H1 (cell line): ENCODE measurements around the gene TAMALIN. TPM values are rescaled to one million over a fixed set of nuclear protein-coding genes. Genes with fewer than 3 reads are reported as not detected.

ENCODE experiments used
- CTCF ChIA-PET: fragments of 300-600 bp; sonication (Branson Sonifier 250); formaldehyde crosslinking; loops from one replicate; lab custom pipeline; 2021; ENCODE audit not compliant: partially characterized antibody; lab: Charles Lee
- POLR2A ChIA-PET: fragments of 300-600 bp; sonication (Branson Sonifier 250); formaldehyde crosslinking; loops from one replicate; lab custom pipeline; 2021; ENCODE audit warnings: inconsistent platforms; ENCODE audit not compliant: partially characterized antibody; lab: Charles Lee
- DNase-seq, 2 experiments: peaks; one replicate each; pipeline versions ENCODE4 v3.0.0 to v3.0.0-alpha.2; 2010 to 2022; ENCODE audit warnings: low spot score in 2 of 2, low read depth in 1 of 2, mixed read lengths in 1 of 2
- FAIRE-seq: peaks from 2 replicates; lab custom pipeline; 2011; peaks lifted over from hg19 to GRCh38; lab: Jason Lieb, UNC
- H2AFZ ChIP-seq: 2 replicates; pipeline ENCODE4 v1.8.1; 2012; ENCODE audit warnings: low read length, inconsistent platforms
- H2AK5ac ChIP-seq: 2 replicates; pipeline ENCODE4 v1.6.1; 2013; ENCODE audit warnings: low read depth, low read length
- H2BK120ac ChIP-seq: replicated peaks from 2 replicates; pipeline ENCODE3; 2013; ENCODE audit warnings: low read depth, low read length, inconsistent platforms
- H2BK12ac ChIP-seq: 2 replicates; pipeline ENCODE4 v1.6.1; 2013; ENCODE audit warnings: low read depth, low read length
- H2BK15ac ChIP-seq: 2 replicates; pipeline ENCODE4 v1.6.1; 2013; ENCODE audit warnings: low read length
- H2BK20ac ChIP-seq: 2 replicates; pipeline ENCODE4 v1.6.1; 2013; ENCODE audit warnings: low read length
- H2BK5ac ChIP-seq: 2 replicates; pipeline ENCODE4 v1.6.1; 2013; ENCODE audit warnings: low read depth, low read length
- H3K14ac ChIP-seq: 2 replicates; pipeline ENCODE4 v1.6.1; 2013; ENCODE audit warnings: inconsistent platforms; ENCODE audit not compliant: insufficient read length
- H3K18ac ChIP-seq: 2 replicates; pipeline ENCODE4 v1.6.1; 2013; ENCODE audit warnings: low read length; ENCODE audit errors: extremely low read depth
- H3K23ac ChIP-seq: 2 replicates; pipeline ENCODE4 v1.6.1; 2013; ENCODE audit warnings: inconsistent platforms; ENCODE audit not compliant: insufficient read length
- H3K23me2 ChIP-seq: 2 replicates; pipeline ENCODE4 v1.6.1; 2013; ENCODE audit warnings: low read depth, low read length
- H3K27ac ChIP-seq: 2 replicates; pipeline ENCODE4 v1.6.1; 2011; ENCODE audit warnings: low read depth, low read length, inconsistent platforms
- H3K27me3 ChIP-seq, 4 experiments: replicated peaks in 1 of 4; 1 replicate in 1 of 4; 2 replicates in 3 of 4; pipeline versions ENCODE4 v1.6.1 to v1.8.1; 2011 to 2013; ENCODE audit warnings: low read length in 3 of 4, mild to moderate bottlenecking in 3 of 4, inconsistent platforms in 2 of 4, mixed read lengths in 2 of 4, moderate library complexity in 1 of 4; ENCODE audit not compliant: control insufficient read depth in 3 of 4, insufficient read depth in 3 of 4; ENCODE audit errors: extremely low read depth in 1 of 4
- H3K36me3 ChIP-seq, 4 experiments: 2 replicates each; pipeline versions ENCODE4 v1.6.1 to v1.8.1; 2011 to 2013; ENCODE audit warnings: mild to moderate bottlenecking in 4 of 4, low read length in 3 of 4, moderate library complexity in 2 of 4, control low read depth in 1 of 4, inconsistent platforms in 1 of 4; ENCODE audit not compliant: insufficient read depth in 4 of 4, control insufficient read depth in 2 of 4
- H3K4ac ChIP-seq: replicated peaks from 2 replicates; pipeline ENCODE3; 2013; ENCODE audit warnings: low read length, low read depth, mixed read lengths, inconsistent platforms; ENCODE audit not compliant: insufficient read length
- H3K4me1 ChIP-seq, 4 experiments: replicated peaks in 1 of 4; 1 replicate in 1 of 4; 2 replicates in 3 of 4; pipeline versions ENCODE4 v1.6.1 to v1.8.1; 2011 to 2013; ENCODE audit warnings: low read length in 3 of 4, inconsistent platforms in 2 of 4, mixed read lengths in 1 of 4; ENCODE audit not compliant: insufficient read depth in 4 of 4, control insufficient read depth in 3 of 4
- H3K4me2 ChIP-seq, 2 experiments: 2 replicates each; pipeline versions ENCODE4 v1.6.1 to v1.8.1; 2011 to 2013; ENCODE audit warnings: low read depth in 2 of 2, low read length in 2 of 2, control low read depth in 1 of 2, inconsistent platforms in 1 of 2, mild to moderate bottlenecking in 1 of 2; ENCODE audit not compliant: insufficient read depth in 1 of 2
- H3K4me3 ChIP-seq, 4 experiments: fragments of 200-600, 300-600 bp in 1 of 4; sonication (generic), shearing (Covaris generic), sonication (Bioruptor Twin) in 1 of 4; 2 replicates each; pipeline versions ENCODE4 v1.5.1 to v1.8.1; 2011 to 2016; ENCODE audit warnings: low read length in 4 of 4, low read depth in 3 of 4, control low read depth in 2 of 4, inconsistent platforms in 2 of 4, mild to moderate bottlenecking in 2 of 4, mixed read lengths in 1 of 4, moderate library complexity in 1 of 4; ENCODE audit not compliant: insufficient read depth in 2 of 4; ENCODE audit errors: extremely low read depth in 1 of 4
- H3K56ac ChIP-seq: replicated peaks from 2 replicates; pipeline ENCODE3; 2013; ENCODE audit warnings: low read depth, mild to moderate bottlenecking, mixed read lengths, low read length, inconsistent platforms; ENCODE audit not compliant: insufficient read length
- H3K79me1 ChIP-seq: 2 replicates; pipeline ENCODE4 v1.6.1; 2013; ENCODE audit warnings: low read depth, low read length, control low read depth
- H3K79me2 ChIP-seq, 2 experiments: 2 replicates each; pipeline versions ENCODE4 v1.6.1 to v1.8.1; 2012 to 2013; ENCODE audit warnings: low read length in 2 of 2, mild to moderate bottlenecking in 2 of 2, inconsistent platforms in 1 of 2; ENCODE audit not compliant: insufficient read depth in 2 of 2, control insufficient read depth in 1 of 2
- H3K9ac ChIP-seq, 4 experiments: replicated peaks in 1 of 4; 1 replicate in 1 of 4; 2 replicates in 3 of 4; pipeline versions ENCODE4 v1.6.1 to v1.8.1; 2011 to 2013; ENCODE audit warnings: low read depth in 3 of 4, low read length in 3 of 4, control low read depth in 2 of 4, mild to moderate bottlenecking in 2 of 4, moderate library complexity in 2 of 4, inconsistent platforms in 1 of 4; ENCODE audit errors: extremely low read depth in 1 of 4
- H3K9me3 ChIP-seq, 2 experiments: 2 replicates each; pipeline versions ENCODE4 v1.6.1 to v1.8.1; 2012 to 2013; ENCODE audit warnings: mild to moderate bottlenecking in 2 of 2, moderate library complexity in 2 of 2, control low read depth in 1 of 2, inconsistent platforms in 1 of 2, low read depth in 1 of 2, low read length in 1 of 2, mixed read lengths in 1 of 2; ENCODE audit not compliant: insufficient read depth in 2 of 2
- H4K20me1 ChIP-seq, 2 experiments: replicated peaks in 1 of 2; 2 replicates each; pipeline versions ENCODE3 to v1.8.1; 2011 to 2013; ENCODE audit warnings: inconsistent platforms in 2 of 2, low read length in 2 of 2, mild to moderate bottlenecking in 1 of 2; ENCODE audit not compliant: insufficient read depth in 2 of 2, control insufficient read depth in 1 of 2
- H4K5ac ChIP-seq: 2 replicates; pipeline ENCODE4 v1.6.1; 2013; ENCODE audit warnings: low read length, low read depth, mixed read lengths, inconsistent platforms; ENCODE audit not compliant: insufficient read length
- H4K8ac ChIP-seq: 2 replicates; pipeline ENCODE4 v1.8.0; 2013; ENCODE audit warnings: mild to moderate bottlenecking, moderate library complexity, low read length, inconsistent platforms; ENCODE audit not compliant: insufficient read depth; ENCODE audit errors: extremely low read depth
- H4K91ac ChIP-seq: replicated peaks from 2 replicates; pipeline ENCODE3; 2013; ENCODE audit warnings: low read length, mixed read lengths, inconsistent platforms; ENCODE audit not compliant: insufficient read length
- MAFK ChIP-seq: IDR thresholded peaks from 2 replicates; pipeline ENCODE4 v1.6.1; 2012; ENCODE audit warnings: low read depth, mild to moderate bottlenecking, improper control_type of control experiment, low read length
- PHF8 ChIP-seq: fragments of 200-600 bp; sonication (generic); conservative IDR thresholded peaks from 2 replicates; pipeline ENCODE4 v1.7.1; 2012; ENCODE audit warnings: low read depth, mild to moderate bottlenecking, inconsistent platforms, low read length, moderate library complexity
- RFX5 ChIP-seq: IDR thresholded peaks from 2 replicates; pipeline ENCODE4 v1.6.1; 2011; ENCODE audit warnings: low read depth, low read length, improper control_type of control experiment, borderline replicate concordance
- SIRT6 ChIP-seq: IDR thresholded peaks from one replicate; pipeline ENCODE4 v1.7.1; 2012; ENCODE audit warnings: low read length, inconsistent platforms
- TBP ChIP-seq: IDR thresholded peaks from 2 replicates; pipeline ENCODE4 v1.6.1; 2011; ENCODE audit warnings: low read depth, low read length, improper control_type of control experiment
- WGBS, 2 experiments: shearing (Covaris generic) in 1 of 2; methylation state at CpG; one replicate each; pipeline versions ENCODE4 v1.1.6 to v1.1.7; 2013 to 2015; ENCODE audit warnings: low lambda C conversion rate in 2 of 2, mixed read lengths in 2 of 2, inconsistent platforms in 1 of 2, low coverage in 1 of 2, missing lambda C conversion rate in 1 of 2; ENCODE audit not compliant: insufficient replicate concordance in 2 of 2, insufficient coverage in 1 of 2, insufficient read length in 1 of 2; ENCODE audit errors: extremely low coverage in 1 of 2, missing lambda C conversion rate in 1 of 2; 5-methylcytosine and 5-hydroxymethylcytosine counted together
- polyA plus RNA-seq, 7 experiments: library from polyadenylated mRNA; depleted of rRNA in 3 of 7; stranded (reverse) in 5 of 7; unstranded in 2 of 7; fragments of >200 nt in 5 of 7; fragments of 200-250 nt in 2 of 7; gene quantifications; 1 replicate in 5 of 7; 2 replicates in 1 of 7; 4 replicates in 1 of 7; pipeline versions ENCODE4 v1.2.1 to v1.2.3, GENCODE V29; 2011 to 2013; ENCODE audit warnings: missing spikeins in 2 of 7, mixed read lengths in 2 of 7
- total RNA-seq: library from RNA; stranded (reverse); fragmentation: NEBNext Ultra II Directional; extraction: Animal tissue kit (Norgen Biotek cat#: 25700); gene quantifications from 2 replicates; pipeline ENCODE4 v1.2.1, GENCODE V29; 2021

TAMALIN gene
- total and polyA plus RNA-seq, 2 of the 8 experiments (the other 6 are each of a cell fraction or from before 2014, with no cell fraction given), result 2.6 to 4.9 TPM

- no peak overlapping the region for H2BK20ac ChIP-seq
- TF ChIP-seq MAFK (no peak), SIRT6 (no peak), RFX5 (no peak), PHF8 (no peak), TBP (no peak)
- TF ChIP-seq, all 59 proteins: peak for 0
- Histone ChIP-seq H2AK5ac (no peak overlapping the region), H4K91ac (no peak overlapping the region), H3K23me2 (peaks cover 6% of the 10 kb centered on the region), H3K79me1 (peaks cover 2% of the 10 kb centered on the region), H3K36me3 (no peaks in the 10 kb centered on the region; a peak in 2 of 8 replicates), H3K4me2 (no peak overlapping the region), H4K20me1 (peaks cover 7 to 24% of the 10 kb centered on the region in 2 experiments), H4K8ac (no peak overlapping the region), H3K23ac (no peak overlapping the region), H3K4me1 (peaks cover 0 to 12% (median 6%) of the 10 kb centered on the region in 4 experiments; a peak in 6 of 7 replicates), H4K5ac (no peak overlapping the region), H2BK12ac (no peak overlapping the region), H3K18ac (no peak overlapping the region), H3K9me3 (no peaks in the 10 kb centered on the region), H2BK120ac (no peak overlapping the region), H3K56ac (no peak overlapping the region), H2BK5ac (no peak overlapping the region), H3K79me2 (no peaks in the 10 kb centered on the region; a peak in 1 of 4 replicates), H3K27ac (no peak overlapping the region), H3K27me3 (peaks cover 4 to 24% (median 21%) of the 10 kb centered on the region in 4 experiments), H2BK15ac (no peak overlapping the region), H2AFZ (no peak overlapping the region), H3K9ac (no peak overlapping the region), H3K14ac (no peak overlapping the region), H3K4me3 (no peak overlapping the region), H3K4ac (no peak overlapping the region)
- POLR2A ChIA-PET, result interaction anchor here (0.5 to 3.1 kb wide), 3 partner anchors 10 to 24 kb away, joined by 3 to 8 read pairs (median 3); partner anchors contain the start of gene ATG101
- DNase-seq (no peak), FAIRE-seq (no peak)
- CTCF ChIA-PET, result interaction anchor here (2.5 to 15.8 kb wide), 4 partner anchors 17 to 34 kb away, joined by 7 to 294 read pairs (median 36); partner anchors contain the start of genes ATG101 and SMIM41
- 72% methylated on average over 4 of the region's 4 CpGs; no CpG with 5 or more reads in 1 of the 2 experiments for WGBS, 2 experiments
These were observed 39.1 kb downstream of the TAMALIN start for GRCh38 chr12:52045794-52046199.
